IgD-negative memory B cell (primary cell): ENCODE data around the gene RNF149. TPM values are rescaled to one million over a fixed set of nuclear protein-coding genes. Genes with fewer than 3 reads are reported as not detected.

Source experiments
- H3K27ac Mint-ChIP-seq, 3 donors: one replicate each; pipeline ENCODE4 v1.8.0; 2020 to 2022; ENCODE audit warnings: mild to moderate bottlenecking in 3 of 3, mixed read lengths in 3 of 3, moderate library complexity in 1 of 3
- H3K27me3 Mint-ChIP-seq: one replicate; pipeline ENCODE4 v1.8.0; 2021; ENCODE audit warnings: mixed read lengths
- H3K36me3 Mint-ChIP-seq: one replicate; pipeline ENCODE4 v1.8.0; 2020; ENCODE audit warnings: mild to moderate bottlenecking, mixed read lengths
- H3K4me1 Mint-ChIP-seq, 3 donors: one replicate each; pipeline ENCODE4 v1.8.0; 2020 to 2022; ENCODE audit warnings: mixed read lengths in 3 of 3, mild to moderate bottlenecking in 1 of 3
- H3K4me3 Mint-ChIP-seq, 4 donors: one replicate each; pipeline ENCODE4 v1.8.0; 2020 to 2022; ENCODE audit warnings: mild to moderate bottlenecking in 4 of 4, mixed read lengths in 4 of 4, moderate library complexity in 3 of 4
- H3K9me3 Mint-ChIP-seq, 3 donors: one replicate each; pipeline ENCODE4 v1.8.0; 2020 to 2021; ENCODE audit warnings: mixed read lengths in 3 of 3, mild to moderate bottlenecking in 1 of 3
- polyA plus RNA-seq: library from polyadenylated mRNA; unstranded; fragments of 300-500 nt; fragmentation: Illumina TruSeq; gene quantifications from one replicate; pipeline ENCODE4 v1.2.3, GENCODE V29; 2021

The RNF149 gene
- polyA plus RNA-seq, 1 donor from 2014 or later: 30.3 TPM

DNA sequence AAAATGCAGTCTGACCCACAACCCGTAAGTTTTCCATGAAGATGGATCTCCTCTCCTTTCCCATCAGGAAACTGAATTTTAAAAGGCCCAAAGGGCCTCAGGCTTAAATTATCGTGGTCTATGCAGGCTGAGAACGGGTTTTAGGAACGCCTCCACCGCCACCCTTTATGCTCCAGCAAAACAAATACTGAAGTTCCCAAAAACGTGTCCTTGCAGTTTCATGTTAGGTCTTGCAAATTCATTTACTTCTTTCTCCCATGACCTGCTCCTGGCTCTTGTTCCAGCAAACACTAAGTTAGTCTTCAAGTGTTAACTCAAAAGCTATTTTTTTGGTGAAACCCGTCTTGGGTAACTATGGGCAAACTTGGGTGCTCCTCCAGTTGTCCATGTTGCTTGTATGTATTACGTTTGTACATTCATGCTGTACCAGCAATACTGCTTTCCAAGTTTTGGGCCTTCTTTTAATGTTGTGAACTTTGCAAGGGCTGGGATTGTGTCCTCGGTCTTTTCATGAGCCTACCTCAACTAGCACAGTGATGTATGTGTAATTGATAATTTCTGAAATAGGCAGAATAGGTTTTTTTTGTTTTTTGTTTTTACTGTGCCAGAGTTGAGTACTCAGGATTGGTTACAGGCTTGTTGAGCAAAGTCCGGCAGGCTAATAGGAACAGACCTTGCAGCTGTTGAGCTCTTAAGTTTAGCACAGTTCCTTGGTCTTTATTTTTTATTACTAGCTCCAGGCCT is 1.8 kb upstream of the RNF149 start:
- H3K27ac Mint-ChIP-seq: peak overlapping the region in 2 of 3 donors; percentile 88 to 93
- peaks cover 1% of the 10 kb centered on the region for H3K27me3 Mint-ChIP-seq
- peaks cover 36 to 42% (median 38%) of the 10 kb centered on the region in 3 donors for H3K4me1 Mint-ChIP-seq
- H3K4me3 Mint-ChIP-seq: peak overlapping the region; percentile 46 to 83 (median 74)
- no peaks in the 10 kb centered on the region for H3K9me3 Mint-ChIP-seq
- peaks cover 2% of the 10 kb centered on the region for H3K36me3 Mint-ChIP-seq

GRCh38 chr2:101307950-101308431 is 510 bp downstream of the RNF149 start:
- Mint-ChIP-seq H3K9me3 (no peaks in the 10 kb centered on the region), H3K4me1 (peaks cover 40 to 53% (median 48%) of the 10 kb centered on the region in 3 donors), H3K27me3 (peaks cover 1% of the 10 kb centered on the region), H3K4me3 (peak overlapping the region; percentile 82 to 98 (median 93)), H3K36me3 (peaks cover 2% of the 10 kb centered on the region), H3K27ac (peak overlapping the region; percentile 64 to 97 (median 93))

DNA sequence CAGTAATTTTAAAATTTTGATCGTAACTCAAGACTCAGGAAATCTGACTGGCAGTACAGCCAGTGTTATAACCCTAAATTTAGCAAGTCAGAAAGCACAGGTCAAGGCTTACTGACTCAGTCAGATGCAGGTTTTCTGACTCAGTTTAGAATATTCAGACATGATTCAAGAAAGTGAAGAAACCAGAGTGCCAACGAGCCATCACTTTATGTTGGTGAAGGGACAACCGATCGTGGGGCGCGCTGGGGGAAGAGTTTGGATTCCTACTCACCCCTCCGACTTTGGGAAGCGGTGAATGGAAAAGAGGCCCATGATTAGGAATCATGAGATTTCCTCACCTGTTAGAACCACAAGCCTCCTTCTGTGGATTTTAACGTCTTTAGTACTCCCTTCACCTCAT is 998 bp downstream of the RNF149 start:
- Mint-ChIP-seq H3K9me3 (no peaks in the 10 kb centered on the region), H3K27ac (peak overlapping the region; percentile 64 to 97 (median 93)), H3K36me3 (peaks cover 4% of the 10 kb centered on the region), H3K4me1 (peaks cover 39 to 56% (median 50%) of the 10 kb centered on the region in 3 donors), H3K4me3 (peak overlapping the region; percentile 82 to 98 (median 93)), H3K27me3 (peaks cover 1% of the 10 kb centered on the region)

DNA sequence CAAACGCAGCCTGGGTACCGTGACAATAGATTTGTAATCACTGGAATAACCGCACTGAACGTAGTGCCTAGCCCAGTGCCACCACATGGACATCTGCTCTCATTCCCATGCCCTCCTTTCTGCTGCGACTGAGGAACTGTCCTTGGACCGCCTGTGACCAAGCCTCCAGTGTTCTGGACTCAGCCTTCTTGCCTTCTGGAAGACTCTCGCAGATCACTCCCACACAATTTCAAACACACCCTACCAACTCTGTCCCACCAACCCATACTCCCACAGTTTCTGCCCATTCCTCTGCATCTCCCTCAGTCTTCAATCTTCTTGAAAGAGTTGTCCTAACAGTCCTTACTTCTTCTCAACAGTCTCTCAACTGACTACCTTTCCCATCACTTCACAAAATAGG is 2.1 kb downstream of the RNF149 start:
- H3K4me3 Mint-ChIP-seq: peak overlapping the region; percentile 82 to 98 (median 93)
- H3K9me3 Mint-ChIP-seq: no peaks in the 10 kb centered on the region
- H3K27me3 Mint-ChIP-seq: peaks cover 1% of the 10 kb centered on the region
- peaks cover 6% of the 10 kb centered on the region for H3K36me3 Mint-ChIP-seq
- H3K27ac Mint-ChIP-seq: peak overlapping the region; percentile 64 to 97 (median 93)
- H3K4me1 Mint-ChIP-seq: peaks cover 34 to 60% (median 48%) of the 10 kb centered on the region in 3 donors

GRCh38 chr2:101305492-101306078 is 2.9 kb downstream of the RNF149 start:
- no peaks in the 10 kb centered on the region for H3K9me3 Mint-ChIP-seq
- H3K36me3 Mint-ChIP-seq: peaks cover 6% of the 10 kb centered on the region
- H3K27me3 Mint-ChIP-seq: no peaks in the 10 kb centered on the region
- H3K4me1 Mint-ChIP-seq: peaks cover 36 to 57% (median 48%) of the 10 kb centered on the region in 3 donors
- H3K4me3 Mint-ChIP-seq: peak overlapping the region; percentile 18 to 98 (median 88)
- H3K27ac Mint-ChIP-seq: peak overlapping the region; percentile 64 to 85 (median 76)

GRCh38 chr2:101305035-101305434 is 3.5 kb downstream of the RNF149 start:
- Mint-ChIP-seq H3K9me3 (no peaks in the 10 kb centered on the region), H3K27me3 (no peaks in the 10 kb centered on the region), H3K4me3 (peak overlapping the region; percentile 18 to 85 (median 58)), H3K4me1 (peaks cover 38 to 56% (median 43%) of the 10 kb centered on the region in 3 donors), H3K27ac (peak overlapping the region in 2 of 3 donors; percentile 64 to 85), H3K36me3 (peaks cover 6% of the 10 kb centered on the region)

GRCh38 chr2:101303688-101304087 is 4.8 kb downstream of the RNF149 start:
- H3K4me3 Mint-ChIP-seq: peak overlapping the region in 1 of 4 donors; percentile 28
- peaks cover 11% of the 10 kb centered on the region for H3K36me3 Mint-ChIP-seq
- peaks cover 40 to 60% (median 41%) of the 10 kb centered on the region in 3 donors for H3K4me1 Mint-ChIP-seq
- peak overlapping the region in 1 of 3 donors; percentile 85 for H3K27ac Mint-ChIP-seq
- no peaks in the 10 kb centered on the region for H3K9me3 Mint-ChIP-seq
- H3K27me3 Mint-ChIP-seq: no peaks in the 10 kb centered on the region

DNA sequence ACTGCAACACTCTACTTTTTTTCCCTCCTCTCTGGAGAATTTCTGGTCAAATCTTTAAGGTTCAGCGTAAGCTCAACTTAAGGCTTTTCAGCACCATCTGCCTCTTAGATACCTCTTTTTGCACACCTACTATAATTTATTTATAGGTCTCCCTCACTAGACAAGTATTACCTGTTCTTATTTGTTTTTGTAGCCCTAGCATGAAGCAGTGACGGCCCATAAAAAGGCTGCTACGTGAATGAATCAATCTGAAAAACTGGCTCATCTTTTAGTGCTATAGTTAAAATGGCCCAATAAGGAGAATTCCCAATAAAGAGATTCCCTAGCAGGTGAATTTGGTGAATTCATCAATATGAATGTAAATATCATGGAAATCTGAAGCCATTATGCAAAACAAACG is 6.5 kb downstream of the RNF149 start:
- Mint-ChIP-seq H3K27ac (peak overlapping the region in 1 of 3 donors; percentile 19), H3K36me3 (peaks cover 11% of the 10 kb centered on the region), H3K27me3 (no peaks in the 10 kb centered on the region), H3K4me1 (peaks cover 40 to 66% (median 46%) of the 10 kb centered on the region in 3 donors), H3K9me3 (no peaks in the 10 kb centered on the region), H3K4me3 (no peak overlapping the region)

GRCh38 chr2:101300836-101301235 is 7.7 kb downstream of the RNF149 start:
- Mint-ChIP-seq H3K27me3 (no peaks in the 10 kb centered on the region), H3K27ac (peak overlapping the region in 2 of 3 donors; percentile 21 to 73), H3K36me3 (peaks cover 8% of the 10 kb centered on the region), H3K4me3 (no peak overlapping the region), H3K4me1 (peaks cover 37 to 60% (median 39%) of the 10 kb centered on the region in 3 donors), H3K9me3 (no peaks in the 10 kb centered on the region)

GRCh38 chr2:101300164-101300563 is 8.3 kb downstream of the RNF149 start:
- Mint-ChIP-seq H3K27ac (peak overlapping the region in 1 of 3 donors; percentile 79), H3K4me1 (peaks cover 32 to 53% (median 33%) of the 10 kb centered on the region in 3 donors), H3K4me3 (peak overlapping the region in 1 of 4 donors; percentile 10), H3K36me3 (peaks cover 8% of the 10 kb centered on the region), H3K27me3 (no peaks in the 10 kb centered on the region), H3K9me3 (no peaks in the 10 kb centered on the region)

GRCh38 chr2:101299604-101300003 is 8.9 kb downstream of the RNF149 start:
- Mint-ChIP-seq H3K9me3 (no peaks in the 10 kb centered on the region), H3K27me3 (no peaks in the 10 kb centered on the region), H3K4me3 (no peak overlapping the region), H3K36me3 (peaks cover 8% of the 10 kb centered on the region), H3K27ac (peak overlapping the region in 2 of 3 donors; percentile 59 to 79), H3K4me1 (peaks cover 27 to 50% (median 31%) of the 10 kb centered on the region in 3 donors)

GRCh38 chr2:101297383-101297782 is 11.1 kb downstream of the RNF149 start:
- Mint-ChIP-seq H3K9me3 (no peaks in the 10 kb centered on the region), H3K27me3 (no peaks in the 10 kb centered on the region), H3K4me3 (no peak overlapping the region), H3K36me3 (peaks cover 5% of the 10 kb centered on the region), H3K27ac (no peak overlapping the region), H3K4me1 (peaks cover 18 to 38% (median 31%) of the 10 kb centered on the region in 3 donors)

DNA sequence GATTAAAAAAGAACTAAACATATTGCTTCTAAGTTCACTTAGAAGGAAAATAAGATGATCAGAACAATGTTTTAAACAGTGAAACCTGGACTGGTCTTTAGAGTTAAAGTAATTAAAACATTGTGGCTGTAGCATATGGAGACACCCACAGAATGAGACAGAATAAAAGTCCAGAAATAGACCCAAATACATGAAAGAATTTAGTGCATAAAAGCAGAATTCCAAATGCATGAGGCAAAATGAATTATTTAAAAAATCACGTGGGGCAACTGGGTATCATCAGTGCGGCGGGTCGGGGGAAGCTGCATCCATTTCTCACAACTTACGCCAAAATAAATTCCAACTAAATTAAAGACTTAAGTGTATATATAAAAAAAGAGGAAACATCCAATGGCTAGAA is 12.1 kb downstream of the RNF149 start:
- H3K27me3 Mint-ChIP-seq: no peaks in the 10 kb centered on the region
- H3K4me3 Mint-ChIP-seq: peak overlapping the region in 1 of 4 donors; percentile 22
- no peak overlapping the region for H3K27ac Mint-ChIP-seq
- H3K36me3 Mint-ChIP-seq: peaks cover 5% of the 10 kb centered on the region
- no peaks in the 10 kb centered on the region for H3K9me3 Mint-ChIP-seq
- peaks cover 18 to 30% (median 28%) of the 10 kb centered on the region in 3 donors for H3K4me1 Mint-ChIP-seq

DNA sequence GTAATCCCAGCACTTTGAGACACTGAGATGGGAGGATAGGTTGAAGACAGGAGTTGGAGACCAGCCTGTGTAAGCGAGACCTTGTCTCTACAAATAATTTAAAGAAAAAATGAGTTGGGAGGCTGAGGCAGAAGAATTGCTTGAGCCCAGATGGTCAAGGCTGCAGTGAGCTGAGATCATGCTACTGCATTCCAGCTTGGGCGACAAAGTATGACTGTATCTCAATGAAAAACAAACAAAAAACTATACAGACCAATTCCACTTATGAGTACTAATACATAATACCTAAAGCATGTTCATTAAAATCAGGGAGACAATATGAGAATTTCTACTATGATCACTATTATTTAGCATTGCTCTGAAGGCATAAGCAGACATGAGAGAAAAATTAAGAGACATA is 12.6 kb downstream of the RNF149 start:
- Mint-ChIP-seq H3K4me3 (no peak overlapping the region), H3K36me3 (peaks cover 5% of the 10 kb centered on the region), H3K9me3 (no peaks in the 10 kb centered on the region), H3K27ac (peak overlapping the region in 1 of 3 donors; percentile 53), H3K4me1 (peaks cover 16 to 28% (median 23%) of the 10 kb centered on the region in 3 donors), H3K27me3 (no peaks in the 10 kb centered on the region)

GRCh38 chr2:101294861-101295260 is 13.6 kb downstream of the RNF149 start:
- Mint-ChIP-seq H3K36me3 (peaks cover 7% of the 10 kb centered on the region), H3K4me1 (peaks cover 12 to 18% (median 16%) of the 10 kb centered on the region in 3 donors), H3K9me3 (no peaks in the 10 kb centered on the region), H3K27me3 (no peaks in the 10 kb centered on the region), H3K4me3 (no peak overlapping the region), H3K27ac (no peak overlapping the region)
